H4 (cell line): ENCODE data around the gene TENT5A. TPM values are rescaled to one million over a fixed set of nuclear protein-coding genes. Genes with fewer than 3 reads are reported as not detected.
"Not testable (repeated sequence)": the region's sequence is repeated elsewhere in the genome, so short reads cannot be mapped to it uniquely, and the experiment has no call there.

Source experiments
- DNase-seq: peaks from one replicate; pipeline ENCODE4 v3.0.0-alpha.2; 2015; ENCODE audit warnings: low spot score
- total RNA-seq: library from RNA; depleted of rRNA; stranded (reverse); fragments of >200 nt; shearing (Covaris generic); gene quantifications from 2 replicates; pipeline ENCODE4 v1.2.3, GENCODE V29; 2014; rRNA removed

The TENT5A gene
- 16.4 and 19.3 TPM in 2 replicates for total RNA-seq

- peak; percentile 82 for DNase-seq
Measured at GRCh38 chr6:81752084-81752920, at the start of gene TENT5A. Gene TENT5A, minus strand, starts transcription at chr6:81752681. Its CDS starts 540 bp downstream, at chr6:81752141.

- DNase-seq, result no peak
Measured at GRCh38 chr6:81801489-81801888, 49.0 kb upstream of the TENT5A start.

- no peak for DNase-seq
Measured at GRCh38 chr6:81800666-81801065, 48.2 kb upstream of the TENT5A start.

- no peak for DNase-seq
Measured at GRCh38 chr6:81799323-81799722, 46.8 kb upstream of the TENT5A start.

- DNase-seq, result no peak
Measured at GRCh38 chr6:81797591-81797990, 45.1 kb upstream of the TENT5A start.

GRCh38 chr6:81795890-81796289 is 43.4 kb upstream of the TENT5A start:
- no peak for DNase-seq

- no peak for DNase-seq
Measured at GRCh38 chr6:81793821-81794475, 41.5 kb upstream of the TENT5A start.

- DNase-seq, result no peak
Measured at GRCh38 chr6:81792826-81793225, 40.3 kb upstream of the TENT5A start.

- no peak for DNase-seq
Measured at GRCh38 chr6:81791756-81792155, 39.3 kb upstream of the TENT5A start.

- DNase-seq, result no peak
Measured at GRCh38 chr6:81790034-81790433, 37.6 kb upstream of the TENT5A start.

GRCh38 chr6:81789291-81789690 is 36.8 kb upstream of the TENT5A start:
- DNase-seq, result no peak

GRCh38 chr6:81788748-81789147 is 36.3 kb upstream of the TENT5A start:
- no peak for DNase-seq

- no peak for DNase-seq
Measured at GRCh38 chr6:81787313-81788068, 35.0 kb upstream of the TENT5A start.

- no peak for DNase-seq
Measured at GRCh38 chr6:81786150-81786549, 33.7 kb upstream of the TENT5A start.

- no peak for DNase-seq
Measured at GRCh38 chr6:81785377-81785776, 32.9 kb upstream of the TENT5A start.

GRCh38 chr6:81783893-81784292 is 31.4 kb upstream of the TENT5A start:
- DNase-seq, result no peak

GRCh38 chr6:81781624-81782023 is 29.1 kb upstream of the TENT5A start:
- DNase-seq, result no peak

- DNase-seq, result no peak
Measured at GRCh38 chr6:81777586-81778268, 25.2 kb upstream of the TENT5A start.

- not testable (repeated sequence) for DNase-seq
Measured at GRCh38 chr6:81776219-81776618, 23.7 kb upstream of the TENT5A start.

- no peak for DNase-seq
Measured at GRCh38 chr6:81774542-81774941, 22.1 kb upstream of the TENT5A start.

GRCh38 chr6:81773887-81774286 is 21.4 kb upstream of the TENT5A start:
- DNase-seq, result no peak

GRCh38 chr6:81772741-81773140 is 20.3 kb upstream of the TENT5A start:
- no peak for DNase-seq
